ENCODE results near the gene EFCAB11. TPM values are rescaled to one million over a fixed set of nuclear protein-coding genes. Genes with fewer than 3 reads are reported as not detected.

The EFCAB11 gene
- total and polyA plus RNA-seq, 2 of the 8 experiments (the other 6 are each of a cell fraction or from before 2014, with no cell fraction given): 6.8 to 12.8 TPM

- no peak overlapping the region for H2AK5ac ChIP-seq (ENCODE audit: low read depth, low read length)
- no peak overlapping the region for H3K4me2 ChIP-seq (ENCODE audit: insufficient read depth in 1 of 2, low read depth in 2 of 2, low read length in 2 of 2)
- H3K79me2 ChIP-seq (ENCODE audit: control insufficient read depth in 1 of 2, insufficient read depth in 2 of 2, low read length in 2 of 2): no peaks in the 10 kb centered on the region
- no peaks in the 10 kb centered on the region for H4K20me1 ChIP-seq (replicated peaks in 1 of 2; ENCODE audit: control insufficient read depth in 1 of 2, insufficient read depth in 2 of 2, low read length in 2 of 2)
- no peak overlapping the region for H3K23ac ChIP-seq (ENCODE audit: insufficient read length)
- no peaks in the 10 kb centered on the region for H3K27me3 ChIP-seq (replicated peaks in 1 of 4; ENCODE audit: control insufficient read depth in 3 of 4, extremely low read depth in 1 of 4, insufficient read depth in 3 of 4, low read length in 3 of 4)
- no peaks in the 10 kb centered on the region for H3K36me3 ChIP-seq (ENCODE audit: control insufficient read depth in 2 of 4, insufficient read depth in 4 of 4, low read length in 3 of 4)
- H4K91ac ChIP-seq (replicated peaks; ENCODE audit: insufficient read length, low read length): no peak overlapping the region
- H3K27ac ChIP-seq (ENCODE audit: low read depth, low read length): no peak overlapping the region
- no peak overlapping the region for H3K9ac ChIP-seq (replicated peaks in 1 of 4; ENCODE audit: extremely low read depth in 1 of 4, low read depth in 3 of 4, low read length in 3 of 4)
- no peak overlapping the region for H3K18ac ChIP-seq (ENCODE audit: extremely low read depth, low read length)
- no peak overlapping the region for H4K5ac ChIP-seq (ENCODE audit: insufficient read length, low read depth, low read length)
- H2AFZ ChIP-seq (ENCODE audit: low read length): no peak overlapping the region
- peaks cover 0 to 3% (median 0%) of the 10 kb centered on the region in 4 experiments; a peak in 1 of 7 replicates for H3K4me1 ChIP-seq (replicated peaks in 1 of 4; ENCODE audit: control insufficient read depth in 3 of 4, insufficient read depth in 4 of 4, low read length in 3 of 4)
- no peak for TF ChIP-seq USF2 (IDR thresholded peaks at IDR 0.05; ENCODE audit: low read length)
- TF ChIP-seq HDAC6 (IDR thresholded peaks at IDR 0.05; ENCODE audit: low read depth, low read length): no peak
- TF ChIP-seq CHD1 (IDR thresholded peaks at IDR 0.05; ENCODE audit: low read depth, low read length): no peak
- TF ChIP-seq ASH2L (IDR thresholded peaks at IDR 0.05; ENCODE audit: low read length): no peak
- TF ChIP-seq CTBP2 (IDR thresholded peaks at IDR 0.05; ENCODE audit: borderline replicate concordance, insufficient read depth, insufficient read length, low read length): no peak
- TF ChIP-seq CEBPB (IDR thresholded peaks at IDR 0.05; ENCODE audit: low read depth, low read length): no peak
- FAIRE-seq (no peak), DNase-seq (ENCODE audit: low read depth in 1 of 2, low spot score in 2 of 2) (no peak)
- ChIA-PET CTCF (ENCODE audit: partially characterized antibody) (interaction anchor here (0.6 to 0.9 kb wide), 2 partner anchors 422 to 849 kb away, joined by 4 read pairs; no protein-coding TSS in a partner anchor), POLR2A (ENCODE audit: partially characterized antibody) (interaction anchor here (0.6 to 1.1 kb wide), 2 partner anchors 39 to 183 kb away, joined by 3 read pairs; no protein-coding TSS in a partner anchor)
- no peaks in the 10 kb centered on the region for H3K23me2 ChIP-seq (ENCODE audit: low read depth, low read length)
- no peak overlapping the region for H3K4me3 ChIP-seq (ENCODE audit: extremely low read depth in 1 of 4, insufficient read depth in 2 of 4, low read depth in 3 of 4, low read length in 4 of 4)
- no peak overlapping the region for H2BK5ac ChIP-seq (ENCODE audit: low read depth, low read length)
- H3K14ac ChIP-seq (ENCODE audit: insufficient read length): no peak overlapping the region
- H2BK12ac ChIP-seq (ENCODE audit: low read depth, low read length): peak overlapping the region; percentile 52; the same call in 1 of the 2 replicates
- H3K4ac ChIP-seq (replicated peaks; ENCODE audit: insufficient read length, low read depth, low read length): no peak overlapping the region
- H2BK120ac ChIP-seq (replicated peaks; ENCODE audit: low read depth, low read length): no peak overlapping the region
- no peaks in the 10 kb centered on the region for H3K79me1 ChIP-seq (ENCODE audit: low read depth, low read length)
- no peak overlapping the region; the same call in 1 of the 2 replicates for H2BK20ac ChIP-seq (ENCODE audit: low read length)
- 0 out of 2 replicates have a peak overlapping the region, but pooled peaks have one; percentile 63 for H2BK15ac ChIP-seq (ENCODE audit: low read length)
- H4K8ac ChIP-seq (ENCODE audit: extremely low read depth, insufficient read depth, low read length): no peak overlapping the region
- H3K9me3 ChIP-seq (ENCODE audit: insufficient read depth in 2 of 2, low read depth in 1 of 2, low read length in 1 of 2): peaks cover 3 to 10% of the 10 kb centered on the region in 2 experiments; a peak in 2 of 4 replicates
- WGBS, 2 experiments (ENCODE audit: extremely low coverage in 1 of 2, insufficient coverage in 1 of 2, insufficient read length in 1 of 2, insufficient replicate concordance in 2 of 2, low coverage in 1 of 2, low lambda C conversion rate in 2 of 2, missing lambda C conversion rate in 1 of 2): 79% methylated on average over 7 of the region's 7 CpGs; no CpG with 5 or more reads in 1 of the 2 experiments
- no peak overlapping the region for H3K56ac ChIP-seq (replicated peaks; ENCODE audit: insufficient read length, low read depth, low read length)
These were observed 194.4 kb downstream of the EFCAB11 start for GRCh38 chr14:89760086-89760485.
